ENCODE results near the gene CHSY3. TPM values are rescaled to one million over a fixed set of nuclear protein-coding genes. Genes with fewer than 3 reads are reported as not detected.

Gene CHSY3
- total and polyA plus RNA-seq, 2 experiments from 2014 or later = 0.44 to 3.0 TPM

- Histone ChIP-seq H3K27ac (ENCODE audit: low read depth) (no peak overlapping the region), H3K4me2 (no peak overlapping the region), H2AFZ (no peak overlapping the region), H3F3A (replicated peaks; ENCODE audit: low read depth) (no peaks in the 10 kb centered on the region), H3K4me3 (no peak overlapping the region), H3K79me2 (replicated peaks; ENCODE audit: insufficient read depth) (no peaks in the 10 kb centered on the region), H3K27me3 (ENCODE audit: insufficient read depth) (no peaks in the 10 kb centered on the region), H4K20me1 (replicated peaks; ENCODE audit: insufficient read depth) (no peaks in the 10 kb centered on the region), H3K36me3 (ENCODE audit: insufficient read depth) (no peaks in the 10 kb centered on the region), H3K9me2 (ENCODE audit: insufficient read depth) (no peaks in the 10 kb centered on the region), H3K4me1 (ENCODE audit: insufficient read depth) (no peaks in the 10 kb centered on the region)
- TF ChIP-seq POLR2AphosphoS5 (IDR thresholded peaks at IDR 0.05; ENCODE audit: low read depth) (no peak), ETS1 (IDR thresholded peaks at IDR 0.05) (no peak), NANOG (IDR thresholded peaks at IDR 0.05; ENCODE audit: borderline replicate concordance) (no peak), ZNF462 (CRISPR knock-in tag; IDR thresholded peaks at IDR 0.05) (no peak), REST (IDR thresholded peaks at IDR 0.05; ENCODE audit: unreplicated experiment) (no peak), ZNF114 (CRISPR knock-in tag; IDR thresholded peaks at IDR 0.05) (no peak), CREB1 (CRISPR knock-in tag; IDR thresholded peaks at IDR 0.05; ENCODE audit: low read depth) (no peak), EZH2 (IDR thresholded peaks at IDR 0.05; ENCODE audit: low read depth, unreplicated experiment) (no peak), ZNF331 (CRISPR knock-in tag; IDR thresholded peaks at IDR 0.05; ENCODE audit: low read depth) (no peak), EZH2phosphoT487 (IDR thresholded peaks at IDR 0.05; ENCODE audit: unreplicated experiment) (no peak), STAT1 (IDR thresholded peaks at IDR 0.05; ENCODE audit: unreplicated experiment) (no peak), CTCF (conservative IDR thresholded peaks at IDR 0.05; ENCODE audit: low read depth in 2 of 2) (no peak), JUNB (IDR thresholded peaks at IDR 0.05; ENCODE audit: unreplicated experiment) (no peak)
- no peaks in the 10 kb centered on the region for H3K27me3 Mint-ChIP-seq (ENCODE audit: insufficient read depth, low read depth, poor library complexity)
- H3K4me3 Mint-ChIP-seq = no peak overlapping the region
- ATAC-seq = no peak
- no peaks in the 10 kb centered on the region for H3K36me3 Mint-ChIP-seq (ENCODE audit: low read depth)
- no peaks in the 10 kb centered on the region for H3K9me3 Mint-ChIP-seq
- H3K27ac Mint-ChIP-seq = no peak overlapping the region
- DNase-seq (ENCODE audit: low spot score) = no peak
- no peaks in the 10 kb centered on the region for H3K4me1 Mint-ChIP-seq
Measured at GRCh38 chr5:129971714-129972113, 67.4 kb downstream of the CHSY3 start.

Data from GM23338 (cell line).